GM18909 (cell line): Measurements from ENCODE around the gene KLHDC9.

Experiments used
- ATAC-seq: cut with Tn5 transposase; IDR thresholded peaks from one replicate; pipeline ENCODE4 v1.9.1; 2021; ENCODE audit warnings: mild to moderate bottlenecking; ENCODE audit not compliant: unreplicated experiment, poor library complexity

KLHDC9 gene

GRCh38 chr1:161128591-161129420 lies 30.6 kb downstream of the KLHDC9 start:
- no peak for ATAC-seq

DNA sequence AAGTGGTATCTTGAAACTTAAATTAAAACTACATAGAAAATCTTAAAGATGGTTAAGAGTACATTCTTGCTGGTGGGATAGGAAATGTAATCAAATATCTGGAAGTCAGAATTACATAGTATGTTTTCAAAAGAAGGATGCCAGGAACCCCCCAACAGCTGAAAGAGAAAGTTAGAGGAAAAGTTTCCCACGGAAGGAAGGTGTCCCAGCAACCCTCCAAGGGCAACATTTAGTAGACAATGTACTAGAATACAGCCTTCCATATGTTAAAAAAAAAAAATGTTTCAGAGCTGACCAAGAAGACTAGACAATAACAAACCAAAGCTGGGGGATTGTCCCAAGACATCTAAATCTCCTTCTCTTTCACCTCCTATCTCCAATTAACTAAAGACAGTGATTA lies 32.1 kb downstream of the KLHDC9 start:
- no peak for ATAC-seq

- ATAC-seq: peak; percentile 8
These were observed 33.6 kb downstream of the KLHDC9 start for GRCh38 chr1:161131523-161132409.

DNA sequence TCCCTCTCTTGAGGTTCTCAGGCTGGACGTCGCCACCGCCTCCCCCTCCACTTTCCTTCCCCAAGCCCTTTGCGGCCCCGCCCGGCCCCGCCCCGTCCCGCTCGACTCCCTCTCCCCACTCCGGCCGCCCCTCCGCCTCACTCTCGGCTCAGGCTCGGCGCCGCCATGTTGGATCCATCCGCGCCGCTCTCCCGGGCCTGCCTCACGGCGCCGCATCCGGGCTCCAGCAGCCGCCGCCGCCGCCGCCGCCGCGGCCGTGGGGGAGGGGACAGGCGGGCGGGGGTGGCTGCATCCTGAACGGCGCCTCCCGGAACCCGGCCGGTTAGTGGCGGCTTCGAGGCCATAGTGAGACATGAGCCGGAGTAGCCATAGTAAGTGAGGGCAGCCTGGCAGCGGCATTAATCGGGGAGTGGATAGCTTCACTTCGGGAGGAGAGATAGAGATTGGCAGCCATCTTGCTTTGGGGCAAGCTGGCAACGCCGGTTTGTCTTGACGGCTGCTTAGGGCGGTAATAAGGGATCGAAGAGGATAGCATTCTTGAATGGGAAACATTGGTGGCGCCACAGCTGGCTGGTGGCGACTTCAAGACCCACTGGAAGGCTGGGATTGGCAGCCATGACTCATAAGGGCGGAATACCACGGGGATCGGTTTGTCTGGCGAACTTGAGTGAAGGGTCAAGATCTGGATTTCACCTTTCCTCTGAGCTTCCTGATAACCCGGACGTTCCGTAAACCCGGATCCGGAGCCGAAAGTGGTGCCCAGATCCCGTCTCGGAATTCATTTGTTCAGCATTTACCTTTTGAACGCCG lies 34.5 kb downstream of the KLHDC9 start, which contains the start of gene DEDD:
Gene DEDD (minus strand): TSS at position 258 of the 810 bp plus-strand sequence. CDS start 8,205 bp downstream, outside the sequence.
- peak; percentile 92 for ATAC-seq

DNA sequence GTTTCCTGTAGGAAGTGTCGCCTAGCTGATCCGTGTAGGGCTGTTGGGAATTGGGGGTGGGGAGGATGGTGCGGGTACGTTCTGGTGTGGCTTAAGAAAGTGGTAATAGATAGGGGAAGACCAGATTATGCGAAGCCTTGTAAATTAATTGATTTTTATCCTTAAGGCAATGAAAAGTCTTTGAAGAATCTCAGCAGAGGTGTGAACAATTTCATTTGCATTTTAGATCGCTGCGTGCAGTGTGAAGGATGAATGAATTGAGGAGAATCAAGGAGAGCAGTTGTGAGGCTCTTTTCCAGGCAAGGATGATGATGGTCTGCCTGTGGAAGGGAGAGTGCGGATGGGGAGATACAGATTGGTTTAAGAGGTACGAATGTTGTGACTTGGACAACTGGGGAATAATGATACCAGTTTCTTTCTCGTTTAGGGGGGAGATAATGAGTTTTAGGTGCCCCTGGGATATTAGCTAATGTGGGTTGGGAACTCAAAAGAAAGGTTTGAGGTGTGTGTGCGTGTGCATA lies 35.1 kb downstream of the KLHDC9 start:
- ATAC-seq: peak; percentile 7

DNA sequence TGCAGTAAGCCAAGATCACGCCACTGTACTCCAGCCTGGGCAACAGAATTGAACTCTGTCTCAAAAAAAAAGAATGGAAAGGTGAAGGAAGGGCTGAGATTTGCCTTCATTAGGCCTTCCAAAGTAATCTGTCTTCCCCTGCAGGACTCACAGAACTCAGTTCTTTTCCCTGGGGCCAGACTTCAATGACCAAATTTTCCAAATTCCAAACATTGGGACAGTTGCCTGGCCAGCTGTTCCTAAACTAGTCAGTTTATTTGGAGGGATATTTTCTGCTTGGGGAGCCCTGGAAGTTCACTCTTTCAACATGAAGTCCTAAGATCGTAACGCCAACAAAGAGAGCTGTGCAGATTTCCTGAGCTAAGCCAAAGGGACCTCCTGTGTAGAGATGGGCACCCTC lies 39.7 kb downstream of the KLHDC9 start:
- ATAC-seq: no peak

DNA sequence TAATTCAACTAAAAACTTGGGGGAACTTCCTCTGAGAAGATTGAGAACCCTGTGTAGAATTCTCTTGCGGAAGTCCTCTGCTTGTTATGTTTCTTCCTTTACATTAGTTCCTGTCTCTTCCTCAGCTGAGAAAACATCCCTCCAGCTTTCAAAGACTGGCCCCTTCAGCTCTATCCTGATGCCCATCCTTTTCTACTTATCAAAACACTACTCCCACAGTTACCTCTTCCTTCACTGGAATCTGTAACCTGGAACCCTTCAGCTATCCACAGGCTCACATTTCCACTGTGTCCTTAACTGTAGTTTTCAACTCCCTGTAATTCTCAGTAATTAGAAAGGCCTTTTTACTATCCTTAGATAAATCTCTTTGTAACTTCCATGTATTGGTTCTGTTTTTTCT lies 40.3 kb downstream of the KLHDC9 start:
- no peak for ATAC-seq

DNA sequence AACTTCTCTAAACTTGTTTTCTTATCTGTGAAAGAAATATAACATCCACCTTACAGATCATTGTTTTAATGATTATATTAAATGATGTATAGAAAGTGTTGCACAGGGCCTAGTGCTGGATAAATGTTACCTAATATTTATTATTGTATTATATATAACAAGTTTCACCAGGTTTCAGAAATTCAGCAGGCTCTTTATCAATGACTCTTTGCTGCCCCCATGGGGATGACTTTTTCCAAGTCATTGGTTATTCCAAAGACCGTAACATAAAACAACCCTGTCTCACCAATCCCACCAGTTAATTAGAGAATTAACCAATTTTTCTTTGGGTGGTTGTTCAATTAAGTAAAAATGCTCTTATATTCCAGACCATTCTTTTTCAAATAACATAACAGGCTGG lies 41.6 kb downstream of the KLHDC9 start:
- ATAC-seq: no peak

- ATAC-seq: no peak
These were observed 42.7 kb downstream of the KLHDC9 start for GRCh38 chr1:161140755-161141400.

GRCh38 chr1:161145832-161146231 lies 47.7 kb downstream of the KLHDC9 start:
- no peak for ATAC-seq
